GM21529 (cell line): ENCODE measurements around the gene PRKAG2.
A peak's percentile ranks its signal among the peaks of the same experiment; 100 is the strongest.
"Not testable (repeated sequence)": the region's sequence is repeated elsewhere in the genome, so short reads cannot be mapped to it uniquely, and the experiment has no call there.

ENCODE experiments used
- ATAC-seq: cut with Tn5 transposase; IDR thresholded peaks from one replicate; pipeline ENCODE4 v1.9.1; 2021; ENCODE audit not compliant: unreplicated experiment

PRKAG2 gene

DNA sequence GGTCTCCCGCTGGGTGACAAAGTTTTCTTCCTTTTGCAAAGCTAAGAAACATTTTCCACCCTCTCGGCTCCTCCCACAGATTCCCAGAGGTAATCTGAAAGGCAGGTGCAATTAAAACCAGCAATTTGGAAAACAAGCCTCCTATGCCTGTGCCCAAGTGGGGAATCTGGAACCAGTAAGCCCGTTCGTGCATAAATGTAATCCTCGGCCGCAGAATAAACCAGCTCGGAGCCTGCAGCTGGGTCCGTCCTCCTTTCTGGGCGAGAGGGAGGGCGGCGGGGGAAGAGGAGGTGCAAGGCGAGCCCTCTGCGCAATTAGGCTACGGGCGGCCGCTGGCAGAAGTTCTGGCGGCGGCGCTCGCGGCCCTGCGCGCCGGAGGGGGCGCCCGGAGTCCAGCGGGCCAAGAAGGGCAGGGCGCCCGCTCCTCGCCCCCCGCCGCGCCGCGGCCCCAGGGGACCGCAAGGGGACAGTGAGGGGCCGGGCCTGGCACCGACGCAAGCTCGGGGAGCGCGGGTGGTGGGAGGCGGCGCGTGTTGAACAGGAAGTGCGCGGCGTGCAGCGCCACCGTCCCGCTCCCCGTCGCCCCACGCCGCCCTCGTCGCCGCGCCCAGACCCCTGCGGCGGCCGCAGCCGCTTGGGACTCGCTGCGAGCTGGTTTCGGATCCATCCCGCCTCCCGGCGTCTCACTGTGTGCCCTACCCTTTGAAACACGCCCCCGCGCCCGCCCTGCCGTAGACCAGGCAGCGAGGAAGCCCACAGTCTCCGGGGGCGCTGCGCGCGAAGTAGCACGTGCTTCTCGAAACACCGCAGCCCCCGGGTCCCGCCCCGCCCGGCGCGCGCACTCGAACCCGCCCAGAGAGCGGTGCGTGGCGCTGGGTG, at the start of gene PRKAG2:
PRKAG2 (minus strand) TSS at position 217 of the 879 bp plus-strand sequence. CDS start 495 bp downstream, outside the sequence.
- peak; percentile 56 for ATAC-seq

DNA sequence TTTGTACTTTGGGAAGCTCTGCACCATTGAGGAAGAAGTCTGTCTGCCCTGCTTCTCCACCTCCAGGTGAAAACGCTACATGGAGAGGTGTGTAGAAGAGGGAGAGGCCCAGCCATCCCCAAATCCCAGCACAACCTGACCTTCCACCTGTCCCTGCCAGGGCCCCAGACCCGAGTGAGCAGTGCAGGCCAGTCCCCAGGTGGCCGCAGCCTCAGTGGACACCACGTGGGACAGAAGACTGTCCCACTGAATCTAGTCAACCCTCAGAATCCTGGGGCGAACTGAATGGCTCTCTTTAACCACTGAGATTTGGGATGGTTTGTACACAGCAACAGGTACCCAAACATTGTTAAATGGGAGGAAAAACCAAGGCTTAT, 49.4 kb upstream of the PRKAG2 start:
- ATAC-seq, result no peak

DNA sequence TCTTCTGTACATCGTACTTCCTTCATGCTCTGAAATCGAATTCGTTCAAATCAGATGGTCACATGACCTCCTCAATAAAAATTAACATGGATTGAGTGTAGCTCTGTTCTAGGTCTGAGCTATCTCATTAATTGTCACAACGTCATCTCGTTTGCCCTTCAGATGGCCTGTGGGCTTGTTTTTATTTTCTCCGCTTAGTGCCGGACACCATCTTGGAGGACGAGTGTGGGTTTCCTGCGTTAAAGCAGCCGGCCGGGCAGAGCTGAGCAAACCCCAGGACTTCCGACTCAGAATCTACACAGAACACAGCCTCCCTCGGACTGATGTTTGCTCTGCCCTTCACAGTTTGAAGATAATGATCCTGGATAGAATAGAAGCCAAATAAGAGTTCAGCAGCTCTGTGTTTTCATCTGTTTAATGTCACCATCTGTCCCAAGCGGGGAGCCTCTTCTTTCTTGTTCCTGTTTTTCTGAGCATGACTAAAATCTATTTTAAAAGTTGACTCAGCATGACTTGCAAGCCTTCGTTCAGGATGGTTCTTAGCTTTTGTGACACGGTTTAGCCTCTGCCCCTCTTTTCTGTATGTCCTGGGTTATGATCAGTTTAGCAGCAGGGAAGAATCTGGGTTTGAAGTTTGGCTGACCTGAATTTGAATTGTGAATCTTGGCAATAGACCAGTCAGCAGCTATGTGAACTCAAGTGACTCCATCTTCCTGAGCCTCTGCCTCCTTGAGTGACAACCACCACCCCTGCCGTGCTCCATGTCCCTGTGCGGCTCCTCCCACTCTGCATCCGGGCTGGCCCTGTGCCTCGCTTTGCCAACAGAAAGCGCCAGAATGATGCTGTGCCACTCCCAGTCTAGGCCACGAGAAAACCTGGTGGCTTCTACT, 48.8 kb upstream of the PRKAG2 start:
- peak; percentile 65 for ATAC-seq

DNA sequence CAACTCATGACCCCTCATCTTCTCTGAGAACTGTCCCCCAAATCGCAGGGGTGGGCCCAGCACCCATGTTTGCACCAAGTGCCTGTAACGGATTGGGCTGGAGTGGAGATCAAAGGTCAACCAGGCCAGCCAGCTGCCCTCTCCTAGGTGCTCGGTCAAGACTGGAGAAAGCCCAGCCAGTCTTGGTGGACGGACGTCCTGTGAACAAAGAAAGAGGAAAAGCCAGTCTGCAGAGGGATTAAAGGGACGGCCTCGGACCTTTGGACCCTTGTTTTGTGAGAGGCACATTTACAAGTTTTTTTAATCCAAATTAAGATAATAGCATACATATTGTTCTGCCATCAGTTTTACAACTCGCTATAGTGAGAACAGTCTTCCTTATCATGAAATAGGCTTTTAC, 47.6 kb upstream of the PRKAG2 start:
- ATAC-seq, result no peak

DNA sequence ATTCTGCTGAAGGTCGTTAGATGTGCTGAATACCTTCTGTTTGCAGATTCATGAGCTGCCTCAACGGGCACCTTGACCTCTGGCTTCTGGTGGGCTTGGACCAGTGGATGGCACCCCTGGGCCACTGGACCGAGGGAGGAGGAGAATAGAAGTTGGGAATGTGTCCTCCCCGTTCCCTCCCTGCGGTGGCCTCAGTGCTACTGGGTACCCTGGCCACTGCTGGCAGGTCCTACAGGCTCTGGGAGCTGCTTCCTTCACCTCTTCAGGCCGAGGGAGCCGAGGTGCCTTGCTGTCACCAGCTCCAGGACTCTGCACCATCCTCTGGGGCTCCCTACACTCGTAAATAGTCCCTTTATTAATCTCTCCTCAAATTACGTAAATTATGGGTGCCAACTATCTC, 47.1 kb upstream of the PRKAG2 start:
- ATAC-seq, result no peak

DNA sequence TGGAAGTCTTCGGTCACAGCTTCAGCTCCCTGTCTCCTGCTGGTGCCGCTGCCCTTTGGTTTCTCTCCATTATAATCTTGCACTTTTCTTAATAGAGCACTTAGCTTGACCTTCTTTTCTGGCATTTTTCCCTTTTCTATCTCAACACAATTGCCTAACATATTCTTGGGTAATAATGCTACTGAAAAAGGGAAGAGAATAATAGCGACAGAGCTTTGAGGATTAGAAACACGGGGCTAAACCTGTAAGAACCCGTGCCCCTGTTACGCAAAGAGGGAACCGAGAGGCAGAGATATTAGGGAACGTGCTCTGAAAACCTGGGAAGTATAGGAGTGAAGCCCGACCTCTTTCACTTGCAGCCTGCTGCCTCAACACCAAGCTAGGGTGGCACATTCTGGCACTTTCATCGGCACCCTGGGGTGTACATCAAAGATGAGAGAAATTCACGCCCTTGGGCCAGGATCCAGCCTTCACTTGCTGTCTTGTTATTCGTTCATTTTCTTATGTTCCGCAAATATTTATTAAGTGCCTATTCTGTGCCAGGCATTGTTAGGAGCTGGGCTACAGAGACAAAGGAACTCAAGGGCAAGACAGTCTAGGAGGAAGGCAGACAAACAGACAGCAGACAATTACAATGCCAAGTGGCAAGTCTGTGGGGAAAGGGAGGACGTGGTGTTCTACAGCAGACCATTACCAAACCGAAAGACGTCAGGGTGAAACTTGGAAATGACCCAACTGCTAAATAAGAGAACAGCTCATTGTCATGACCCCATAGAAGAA, 46.4 kb upstream of the PRKAG2 start:
- ATAC-seq, result no peak

DNA sequence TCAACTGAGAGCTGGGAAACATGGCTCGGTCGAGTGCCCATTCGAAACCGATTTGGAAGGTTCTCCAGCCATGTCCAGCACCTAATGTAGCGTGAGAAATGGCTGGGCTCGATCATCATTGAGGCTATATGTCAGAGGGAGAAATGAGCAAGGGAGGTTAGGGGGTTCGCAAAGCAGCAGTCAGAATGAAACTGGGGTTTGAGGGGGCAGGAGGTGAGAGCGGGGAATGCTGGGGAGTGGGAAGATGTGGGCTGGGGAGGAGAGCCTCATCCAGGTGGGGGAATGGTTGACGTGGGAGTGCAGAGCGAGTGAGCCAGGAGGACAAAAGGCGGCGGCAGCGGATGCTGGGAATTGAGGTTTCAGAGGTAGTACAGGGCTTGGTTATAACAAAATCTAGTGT, 44.5 kb upstream of the PRKAG2 start:
- ATAC-seq, result no peak

DNA sequence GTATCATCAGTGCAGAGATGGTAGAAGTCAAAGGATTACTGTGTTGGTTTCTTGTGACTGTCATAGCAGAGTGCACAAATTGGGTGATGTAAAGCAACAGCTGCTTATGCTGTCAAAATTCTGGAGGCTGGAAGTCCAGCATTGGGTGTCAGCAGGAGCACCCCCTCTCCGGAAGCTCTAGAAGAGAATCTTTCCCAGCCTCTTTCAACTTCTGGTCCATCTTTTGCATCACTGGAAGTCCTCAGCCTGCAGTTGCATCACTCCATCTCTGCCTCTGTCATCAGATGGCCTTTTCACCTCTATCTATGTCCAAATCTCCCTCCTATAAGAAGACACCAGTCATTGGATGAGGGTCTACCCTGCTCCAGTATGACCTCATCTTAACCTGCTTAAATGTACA, 43.6 kb upstream of the PRKAG2 start:
- no peak for ATAC-seq

DNA sequence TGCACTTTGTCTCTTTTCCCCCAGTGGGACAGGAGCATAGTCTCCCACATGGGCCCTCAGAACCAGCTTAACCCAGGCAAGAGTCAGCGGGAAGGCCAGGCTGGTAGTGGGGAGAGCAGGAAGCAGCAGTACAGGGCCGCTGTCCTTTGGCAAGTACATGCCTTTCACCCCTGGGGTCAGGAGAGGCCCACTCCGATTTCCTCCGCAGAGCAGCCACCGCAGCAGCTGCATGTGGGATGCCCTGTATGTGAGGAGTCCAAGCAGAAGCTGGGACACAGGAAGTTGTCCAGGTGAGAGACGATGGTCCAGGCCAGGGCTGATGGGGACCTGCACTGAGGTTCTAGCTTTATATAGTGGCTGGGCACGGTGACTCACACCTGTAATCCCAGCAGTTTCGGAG, 42.7 kb upstream of the PRKAG2 start:
- no peak for ATAC-seq

DNA sequence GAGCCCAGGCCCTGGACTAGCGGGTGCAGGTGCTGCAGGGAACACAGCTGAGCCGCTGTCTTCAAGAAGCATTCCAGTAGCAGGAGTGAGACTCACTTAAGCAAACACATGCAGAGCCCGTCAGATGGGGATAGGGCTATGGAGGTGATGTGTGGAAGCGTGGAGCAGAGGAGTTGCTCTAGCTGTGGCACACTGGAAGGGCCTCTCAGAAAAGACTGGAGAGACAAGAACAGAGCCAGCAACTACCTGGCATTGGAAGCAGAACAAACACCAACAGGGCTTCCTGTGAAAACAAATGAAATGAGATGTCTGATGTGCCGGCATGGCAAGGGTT, 41.6 kb upstream of the PRKAG2 start:
- ATAC-seq, result no peak

DNA sequence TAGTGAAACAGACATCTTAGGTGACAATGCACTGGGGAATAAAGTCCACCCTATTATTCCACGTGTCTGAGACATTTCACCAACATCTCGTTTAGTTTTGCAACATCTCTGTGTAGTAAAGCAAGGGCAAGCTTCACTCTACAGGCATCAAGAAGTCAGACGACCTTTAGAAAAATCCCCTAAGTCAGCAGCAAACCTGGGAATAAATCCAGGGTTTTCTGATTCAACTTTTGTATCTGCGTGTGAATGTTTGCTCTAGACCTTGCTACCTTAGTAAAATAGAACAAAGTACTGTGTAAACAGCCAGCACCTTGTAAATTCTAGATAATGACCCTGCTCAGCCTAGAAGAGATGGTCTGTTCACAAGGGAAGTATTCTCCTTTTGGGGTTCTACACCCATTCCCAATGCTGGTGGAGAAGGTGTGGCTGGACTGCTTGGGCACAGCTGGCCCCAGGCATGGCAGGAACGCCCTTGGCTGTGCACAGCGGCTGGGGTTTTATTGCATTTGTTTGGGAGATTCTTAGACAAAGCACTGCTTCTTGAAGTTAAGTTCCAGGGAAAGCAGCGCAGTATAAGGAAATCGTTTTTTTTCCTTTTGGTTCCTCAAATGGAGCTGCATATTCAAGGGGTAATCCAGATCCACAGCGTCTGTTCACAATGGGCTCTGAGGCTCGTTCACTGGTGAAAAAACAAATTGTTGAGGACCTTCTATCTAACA, 41.0 kb upstream of the PRKAG2 start:
- ATAC-seq, result no peak

DNA sequence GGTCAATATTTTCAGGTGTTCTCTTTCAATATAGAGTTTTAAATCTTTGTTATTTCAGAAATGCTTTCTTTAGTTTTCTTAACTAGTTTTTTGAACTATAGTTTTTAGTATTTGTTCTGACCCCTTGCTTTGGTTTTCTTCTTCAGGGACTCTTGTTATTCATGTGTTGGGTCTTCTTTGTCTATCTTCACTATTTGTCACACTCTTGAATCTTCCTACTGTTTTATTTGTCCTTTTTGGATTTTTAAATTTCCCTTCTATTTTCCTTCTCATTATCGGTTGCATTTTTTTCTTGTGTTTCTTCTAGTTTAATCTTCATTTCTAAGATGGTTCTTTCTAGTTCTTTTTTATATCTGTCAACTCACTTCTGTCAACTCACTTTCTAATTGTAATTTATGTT, 37.1 kb upstream of the PRKAG2 start:
- no peak for ATAC-seq

DNA sequence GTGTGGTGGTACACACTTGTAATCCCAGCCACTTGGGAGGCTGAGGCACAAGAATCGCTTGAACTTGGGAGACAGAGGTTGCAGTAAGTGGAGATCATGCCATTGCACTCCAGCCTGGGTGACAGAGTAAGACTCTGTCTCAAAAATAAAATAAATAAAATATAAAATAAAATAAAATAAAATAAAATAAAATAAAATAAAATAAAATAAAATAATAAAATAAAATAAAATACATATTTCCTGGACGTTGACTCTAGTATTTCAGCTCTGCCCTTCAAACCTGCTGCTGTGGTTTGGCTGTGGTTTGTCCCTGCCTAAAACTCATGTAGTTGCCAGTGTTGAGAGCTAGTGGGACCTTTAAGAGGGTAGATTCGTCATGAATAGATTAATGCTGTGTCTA, 33.7 kb upstream of the PRKAG2 start:
- ATAC-seq, result not testable (repeated sequence)

DNA sequence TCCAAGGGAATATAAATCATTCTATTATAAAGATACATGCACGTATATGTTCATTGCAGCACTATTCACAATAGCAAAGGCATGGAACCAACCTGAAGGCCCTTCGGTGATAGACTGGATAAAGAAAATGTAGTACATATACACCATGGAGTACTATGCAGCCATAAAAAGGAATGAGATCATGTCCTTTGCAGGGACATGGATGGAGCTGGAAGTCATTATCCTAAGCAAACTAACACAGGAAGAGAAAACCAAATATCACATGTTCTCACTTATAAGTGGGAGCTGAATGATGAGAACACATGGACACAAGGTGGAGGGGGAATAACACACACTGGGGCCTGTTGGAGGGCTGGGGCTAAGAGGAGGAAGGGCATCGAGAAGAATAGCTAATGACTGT, 30.2 kb upstream of the PRKAG2 start:
- not testable (repeated sequence) for ATAC-seq

DNA sequence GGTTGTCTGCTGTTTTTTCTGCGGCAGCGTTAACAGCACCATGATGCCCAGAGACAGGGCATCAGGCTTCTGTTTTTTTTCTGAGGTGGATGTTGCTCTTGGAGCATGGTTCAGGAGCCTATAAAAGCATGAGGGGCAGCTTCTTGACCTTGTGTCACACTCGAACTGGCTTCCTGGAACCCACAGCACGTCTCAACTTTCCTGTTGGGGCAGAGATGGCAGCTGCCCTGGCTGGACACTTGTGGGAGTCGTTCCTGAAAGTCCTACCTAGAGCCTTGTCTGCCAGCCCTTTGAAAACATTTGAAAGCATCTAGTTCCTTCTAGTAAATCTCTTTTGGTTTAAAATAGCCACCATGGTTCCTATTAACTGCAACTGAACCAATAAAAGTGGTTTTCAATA, 28.9 kb upstream of the PRKAG2 start:
- ATAC-seq, result no peak

DNA sequence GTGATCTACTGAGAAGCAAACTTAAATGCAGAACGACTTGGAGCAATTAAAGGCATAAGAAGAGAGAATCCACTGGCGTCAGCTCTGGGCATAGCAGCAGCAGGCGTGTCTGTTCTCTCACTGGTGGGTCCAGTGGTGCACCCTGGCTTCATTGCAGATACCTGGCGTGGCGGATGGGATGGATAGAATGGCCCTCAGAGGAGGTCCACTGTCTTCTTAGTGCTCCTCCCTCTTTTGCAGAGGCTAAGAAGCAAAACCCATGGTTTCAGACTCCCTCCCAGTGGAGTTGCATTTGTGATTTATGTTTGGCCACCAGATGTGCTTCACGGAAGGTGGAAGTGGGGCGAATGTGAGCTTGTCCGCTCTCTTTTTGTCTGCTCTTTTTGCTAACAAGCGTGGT, 28.4 kb upstream of the PRKAG2 start:
- ATAC-seq, result no peak

DNA sequence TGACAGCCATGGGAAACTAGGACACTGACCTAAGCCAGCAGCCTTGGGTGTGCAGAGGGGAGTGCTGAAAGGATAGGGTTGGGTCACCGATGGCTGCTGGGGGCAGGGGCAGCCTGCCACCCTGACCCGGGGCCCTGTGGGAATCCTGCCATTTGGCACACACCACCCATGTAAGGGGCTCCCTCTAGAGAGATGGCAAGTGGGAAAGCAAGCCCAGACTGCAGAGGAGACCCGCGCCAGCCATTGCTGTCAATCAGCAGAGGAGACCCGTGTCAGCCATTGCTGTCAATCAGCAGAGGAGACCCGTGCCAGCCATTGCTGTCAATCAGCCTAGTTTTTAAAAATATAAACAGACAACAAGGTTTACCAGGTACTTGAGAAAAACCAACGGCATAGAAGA, 27.4 kb upstream of the PRKAG2 start:
- ATAC-seq, result no peak

DNA sequence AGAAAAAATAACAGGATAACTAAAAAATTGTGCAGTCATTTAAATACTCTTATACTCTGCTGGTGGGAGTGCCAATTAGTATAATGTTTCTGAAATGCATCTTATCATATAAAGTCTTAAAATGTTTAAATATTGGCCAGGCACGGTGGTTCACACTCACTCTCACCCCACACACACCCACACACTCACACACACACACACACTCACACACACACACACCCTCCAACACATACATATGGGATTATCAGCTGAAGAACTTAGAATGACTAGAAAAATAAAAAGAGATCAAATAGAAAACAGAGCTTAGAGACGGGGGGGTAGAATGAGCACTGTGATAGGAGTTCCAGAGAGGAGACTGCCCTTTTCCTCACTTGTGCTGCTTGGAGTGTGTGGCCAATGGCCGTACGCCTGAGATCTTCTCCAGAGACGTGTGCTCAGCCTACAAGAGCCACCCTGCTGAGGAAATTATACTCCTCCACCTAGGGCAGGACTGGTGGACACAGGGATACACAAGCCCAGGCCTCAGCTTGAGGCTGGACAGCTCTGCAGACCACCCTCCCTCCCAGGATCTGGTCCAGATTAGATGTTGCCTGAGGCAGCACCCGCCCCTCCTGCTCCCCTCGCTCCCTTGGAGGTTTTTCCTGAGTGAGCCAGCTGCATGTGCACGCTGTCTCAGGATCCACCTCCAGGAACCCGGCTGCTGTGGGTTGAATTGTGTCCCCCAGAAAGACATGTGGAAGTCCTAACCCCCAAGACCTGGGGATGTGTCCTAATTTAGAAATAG, 26.5 kb upstream of the PRKAG2 start:
- no peak for ATAC-seq

DNA sequence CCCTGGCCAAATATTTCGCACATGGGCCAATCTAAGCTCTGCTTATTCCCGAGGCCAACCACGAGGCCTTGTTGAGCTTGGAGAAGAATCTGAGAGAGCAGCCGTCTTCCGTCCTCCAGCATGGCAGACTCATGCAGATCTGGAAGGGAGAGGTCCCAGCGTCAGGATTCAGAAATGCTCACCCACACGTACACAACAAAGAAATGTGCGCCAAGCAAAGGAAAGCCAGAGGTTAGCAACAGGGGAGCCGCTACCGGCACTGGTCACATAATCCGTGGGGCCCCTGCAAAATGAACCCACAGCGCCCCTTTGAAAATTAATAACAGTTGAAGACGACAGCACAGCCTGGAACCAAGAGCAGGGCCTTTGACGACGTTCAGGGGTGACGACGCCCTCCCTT, 25.4 kb upstream of the PRKAG2 start:
- no peak for ATAC-seq

DNA sequence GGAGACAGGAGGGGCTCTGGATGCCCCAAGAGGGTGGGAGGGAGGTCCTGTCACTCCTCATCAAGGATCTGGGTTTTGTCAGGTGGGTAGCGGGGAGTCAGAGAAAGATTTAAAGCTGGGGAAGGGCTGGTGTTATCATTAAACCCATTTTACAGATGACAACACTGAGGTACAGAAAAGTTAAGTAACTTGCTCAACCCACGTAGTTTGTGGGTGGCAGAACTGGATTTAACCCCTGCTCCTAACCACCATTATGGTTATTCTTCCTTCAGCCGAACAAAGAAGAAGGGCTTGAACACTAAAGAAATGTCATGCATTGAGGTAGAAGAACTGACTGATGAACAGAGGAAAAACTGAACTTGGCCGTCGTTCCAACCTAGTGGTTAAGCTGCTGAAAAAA, 24.9 kb upstream of the PRKAG2 start:
- no peak for ATAC-seq
